GM19023 (cell line): ENCODE data around the gene ADTRP.
A peak's percentile ranks its signal among the peaks of the same experiment; 100 is the strongest.
"Not testable (repeated sequence)": the region's sequence is repeated elsewhere in the genome, so short reads cannot be mapped to it uniquely, and the experiment has no call there.

ENCODE experiments used
- ATAC-seq: cut with Tn5 transposase; IDR thresholded peaks from one replicate; pipeline ENCODE4 v1.9.1; 2021; ENCODE audit warnings: mild to moderate bottlenecking, moderate library complexity; ENCODE audit not compliant: unreplicated experiment

ADTRP gene

DNA sequence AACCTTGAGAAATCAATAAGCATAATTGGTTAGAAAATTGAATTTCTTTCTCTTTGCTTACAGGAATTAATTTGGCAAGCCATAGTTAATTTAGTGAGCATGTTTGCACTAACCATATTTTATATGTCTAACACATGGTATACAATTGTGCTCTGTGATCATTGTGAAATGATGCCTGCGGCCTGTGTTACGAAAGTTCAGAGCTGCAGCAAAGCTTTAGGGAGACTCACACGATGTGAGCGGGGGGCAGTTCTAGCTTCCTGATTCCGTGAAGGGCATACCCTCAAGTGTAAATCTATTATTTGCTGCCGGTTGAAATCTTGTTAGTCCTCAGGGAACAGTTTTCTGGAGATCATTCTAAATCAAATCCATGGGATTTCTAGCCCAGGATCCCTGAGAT is 25.5 kb upstream of the ADTRP start:
- no peak for ATAC-seq

DNA sequence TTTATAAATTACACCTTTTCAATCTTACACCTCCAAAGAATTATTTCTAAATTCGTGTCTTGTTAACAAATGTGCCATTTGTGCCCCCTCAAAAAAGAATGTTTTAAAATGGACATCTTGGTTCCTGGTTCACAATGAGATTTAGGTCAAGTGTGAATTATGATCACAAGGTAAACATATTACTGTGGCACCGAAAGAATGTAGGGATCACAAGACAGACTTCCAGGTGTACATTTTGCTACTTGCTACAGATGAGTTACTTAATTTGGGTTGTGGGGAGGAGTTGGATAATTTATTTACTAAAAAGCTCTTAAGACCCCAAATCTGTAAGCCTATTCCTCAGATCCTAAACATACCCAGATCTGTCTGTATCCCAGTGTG is 25.0 kb upstream of the ADTRP start:
- no peak for ATAC-seq

DNA sequence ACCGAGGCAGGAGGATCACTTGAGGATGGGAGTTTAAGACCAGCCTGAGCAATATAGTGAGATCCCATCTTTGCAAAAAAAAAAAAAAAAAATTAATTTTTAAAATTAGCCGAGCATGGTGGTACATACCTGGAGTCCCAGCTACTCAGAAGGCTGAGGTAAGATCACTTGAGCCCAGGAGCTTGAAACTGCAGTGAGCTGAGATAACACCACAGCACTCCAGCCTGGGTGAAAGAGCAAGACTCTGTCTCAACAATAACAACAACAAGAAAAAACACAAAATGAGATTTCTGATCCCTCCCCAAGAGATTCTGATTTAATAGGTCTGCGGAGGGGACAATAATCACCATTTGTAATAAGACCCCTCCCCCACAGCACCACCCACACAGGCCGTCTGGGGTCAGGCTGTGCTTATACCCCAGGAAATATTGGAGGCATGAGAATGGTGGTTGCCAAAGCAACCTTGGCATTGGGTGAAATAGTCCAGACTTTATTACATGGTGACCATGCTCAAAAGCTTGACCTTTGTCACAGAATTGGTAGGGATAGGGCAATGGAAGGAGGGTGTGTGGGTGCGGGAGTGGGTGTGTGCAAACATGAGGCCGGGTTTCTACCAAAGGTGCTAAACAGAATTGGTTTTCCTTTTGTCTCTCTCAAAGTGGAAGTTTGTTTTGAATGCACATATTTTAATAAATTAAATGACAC is 24.4 kb upstream of the ADTRP start:
- ATAC-seq = no peak

DNA sequence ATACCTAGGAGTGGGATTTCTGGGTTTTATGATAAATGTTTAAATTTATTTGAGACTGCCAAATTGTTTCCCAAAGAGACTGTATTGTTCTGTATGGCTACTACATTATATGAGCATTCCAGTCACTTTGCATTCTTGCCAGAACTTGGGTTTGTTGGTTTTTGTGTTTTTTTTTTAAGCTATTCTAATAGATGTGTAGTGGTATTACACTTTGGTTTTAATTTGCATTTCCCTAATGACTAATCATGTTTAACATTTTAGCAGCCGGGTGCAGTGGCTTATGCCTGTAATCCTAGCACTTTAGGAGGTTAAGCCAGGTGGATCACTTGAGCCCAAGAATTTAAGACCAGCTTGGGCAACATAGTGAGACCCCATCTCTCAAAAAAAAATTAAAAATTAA is 21.9 kb upstream of the ADTRP start:
- ATAC-seq = not testable (repeated sequence)

DNA sequence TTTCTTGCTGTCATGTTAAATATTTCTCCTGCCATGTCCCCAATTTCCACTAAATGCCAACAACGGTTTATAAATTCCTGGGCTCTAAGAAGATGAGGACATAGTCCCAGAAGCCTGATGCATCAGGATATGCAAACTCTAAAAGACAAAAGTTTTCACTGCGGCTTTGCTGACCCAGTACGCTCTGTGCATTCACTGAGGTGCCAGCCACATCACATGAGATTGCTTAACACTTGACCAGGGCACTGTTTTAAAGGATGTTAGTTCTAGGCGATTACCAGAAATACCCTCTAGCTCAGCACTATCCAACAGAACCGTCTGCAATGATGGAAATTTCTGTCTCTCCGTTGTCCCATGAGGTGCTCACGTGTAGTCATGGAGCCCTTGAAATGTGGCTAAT is 19.9 kb upstream of the ADTRP start:
- ATAC-seq = no peak

DNA sequence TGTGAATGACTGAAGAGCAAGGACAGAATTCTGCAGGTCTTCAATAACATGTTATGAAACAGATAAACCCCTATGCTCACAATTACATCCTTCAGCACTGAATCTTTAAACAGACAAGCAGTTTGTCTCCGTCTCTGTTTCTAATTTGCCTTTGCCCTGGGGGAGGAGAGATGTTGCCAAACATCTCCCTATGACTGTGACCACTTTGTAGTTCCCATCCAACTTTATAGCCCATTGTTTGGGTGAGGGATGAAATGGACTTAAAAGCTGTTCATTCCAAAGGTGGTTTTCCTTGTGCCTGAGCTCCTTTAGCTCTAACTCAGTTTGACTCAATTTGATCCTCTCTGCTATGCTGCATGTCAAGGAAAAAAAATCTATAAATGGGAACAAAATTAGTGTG is 19.5 kb upstream of the ADTRP start:
- no peak for ATAC-seq

DNA sequence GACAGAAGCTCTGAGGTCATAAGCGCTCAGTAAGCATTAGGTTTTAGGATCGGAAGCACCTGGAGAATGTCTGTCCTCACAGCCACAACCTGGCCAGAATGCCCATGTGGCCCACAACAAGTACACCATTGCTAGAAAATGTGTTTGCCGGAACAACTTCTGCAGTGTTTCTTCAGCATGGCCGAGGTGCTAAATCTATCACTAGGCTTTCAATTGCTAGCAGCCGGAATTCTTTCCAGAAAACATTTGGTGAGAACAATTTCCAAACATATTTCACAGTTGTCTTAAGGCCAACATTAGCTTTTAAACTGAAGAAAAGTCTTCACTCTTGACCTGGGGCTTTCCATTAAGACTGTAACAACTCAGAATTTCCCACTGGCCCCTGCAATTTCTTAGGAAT is 18.2 kb upstream of the ADTRP start:
- ATAC-seq = no peak

DNA sequence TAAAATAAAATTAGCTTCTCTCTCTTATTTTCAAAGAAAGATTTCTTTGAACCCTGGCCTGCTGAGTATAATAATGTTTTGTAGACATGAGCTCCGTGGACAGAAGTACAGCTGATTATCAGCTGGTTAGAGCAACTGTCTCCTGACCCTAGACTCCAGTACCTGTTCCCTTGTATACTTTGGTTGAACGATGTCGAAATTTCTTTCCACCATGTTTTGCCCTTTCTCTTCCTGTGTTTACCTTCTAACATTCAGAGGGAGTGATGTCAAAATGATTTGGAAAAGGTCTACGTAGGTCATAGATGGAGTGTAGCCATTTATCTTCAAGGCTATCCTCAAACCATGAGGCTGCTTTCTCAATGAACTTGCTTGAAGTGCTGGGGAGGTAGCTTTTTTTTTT is 16.8 kb upstream of the ADTRP start:
- no peak for ATAC-seq

DNA sequence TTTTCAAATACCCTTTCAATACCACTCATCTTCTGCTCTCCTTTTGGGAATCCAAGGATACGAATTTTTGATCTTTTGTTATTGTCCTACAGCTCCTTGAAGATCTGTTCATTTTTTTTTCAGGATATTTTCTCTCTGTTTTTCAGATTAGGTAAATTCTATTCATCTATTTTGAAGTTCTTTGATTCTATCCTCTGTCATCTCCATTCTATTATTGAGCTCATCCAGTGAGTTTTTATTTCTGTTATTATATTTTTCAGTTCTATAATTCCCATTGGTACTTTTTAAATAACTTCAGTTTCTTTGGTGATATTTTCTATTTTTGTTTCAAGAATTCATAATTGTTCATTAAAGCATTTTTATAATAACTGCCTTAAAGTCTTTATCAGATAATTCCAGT is 14.7 kb upstream of the ADTRP start:
- ATAC-seq = no peak

DNA sequence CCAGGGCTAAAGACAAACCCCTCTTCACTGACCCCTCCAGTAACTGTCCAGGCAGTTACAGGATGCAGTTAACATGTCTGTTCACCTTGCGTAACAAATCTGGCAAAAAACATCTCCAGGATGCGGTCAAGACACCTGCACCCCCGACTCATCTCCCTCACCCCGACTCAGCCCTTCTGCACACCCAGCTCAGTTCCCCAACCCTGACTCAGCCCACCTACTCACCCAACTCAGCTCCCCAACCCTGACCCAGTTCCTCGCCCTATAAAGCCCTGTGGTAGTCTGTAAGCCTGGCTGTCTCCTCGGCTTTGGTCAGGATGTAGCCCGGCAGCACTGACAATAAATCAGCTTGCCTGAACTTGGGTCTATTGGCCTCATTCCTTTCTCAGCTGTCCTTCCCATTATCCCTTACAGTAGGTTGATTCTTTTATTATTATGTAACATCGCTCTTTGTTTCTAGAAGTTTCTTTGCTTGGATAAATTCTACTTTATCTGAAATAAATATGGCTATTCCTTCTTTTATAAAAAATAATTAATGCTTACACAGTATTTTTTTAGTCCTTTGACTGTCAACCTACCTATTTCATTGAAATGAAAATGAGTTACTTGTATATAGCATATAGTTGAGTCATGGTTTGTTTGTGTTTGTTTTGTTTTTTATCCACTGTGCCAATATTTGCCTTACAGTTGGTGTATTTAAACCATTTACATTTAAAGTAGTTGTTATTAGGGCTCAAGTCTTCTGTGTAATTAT is 12.9 kb upstream of the ADTRP start:
- no peak for ATAC-seq

DNA sequence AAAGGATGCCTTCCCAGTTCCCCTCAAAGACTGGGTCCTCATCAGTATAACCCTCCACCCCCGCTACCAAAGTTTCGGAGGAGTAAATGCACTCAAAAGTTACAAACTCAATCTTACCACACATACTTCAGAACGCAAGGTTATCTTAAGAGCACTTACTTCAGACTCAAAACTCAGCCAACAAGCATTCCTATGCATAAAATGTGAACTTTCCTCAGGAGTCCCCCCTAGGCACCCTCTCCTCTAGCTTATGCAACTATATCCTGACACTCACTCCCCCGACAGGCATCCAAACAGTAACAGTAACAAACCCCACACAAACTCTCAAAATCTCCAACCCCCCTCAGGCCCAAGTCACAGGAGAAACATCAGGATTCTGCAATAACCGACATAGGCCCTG is 11.1 kb upstream of the ADTRP start:
- no peak for ATAC-seq

DNA sequence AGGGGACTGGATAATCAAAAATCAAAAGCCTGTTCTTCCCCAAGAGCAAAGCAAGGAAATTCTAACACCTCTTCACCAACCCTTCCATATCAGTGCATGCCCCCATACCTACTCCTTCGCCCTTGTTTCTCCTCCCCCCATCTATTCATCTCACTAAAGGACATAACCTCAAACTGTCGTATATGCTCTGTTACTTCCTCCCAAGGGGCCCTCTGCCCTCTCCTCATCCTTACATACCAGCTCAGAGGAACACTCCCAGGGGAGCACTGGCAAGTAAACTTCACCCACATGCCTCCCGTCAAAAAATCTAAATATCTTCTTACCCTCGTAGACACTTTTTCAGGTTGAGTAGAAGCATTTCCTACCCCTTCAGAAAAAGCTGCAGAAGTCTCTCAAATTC is 9.4 kb upstream of the ADTRP start:
- ATAC-seq = no peak

DNA sequence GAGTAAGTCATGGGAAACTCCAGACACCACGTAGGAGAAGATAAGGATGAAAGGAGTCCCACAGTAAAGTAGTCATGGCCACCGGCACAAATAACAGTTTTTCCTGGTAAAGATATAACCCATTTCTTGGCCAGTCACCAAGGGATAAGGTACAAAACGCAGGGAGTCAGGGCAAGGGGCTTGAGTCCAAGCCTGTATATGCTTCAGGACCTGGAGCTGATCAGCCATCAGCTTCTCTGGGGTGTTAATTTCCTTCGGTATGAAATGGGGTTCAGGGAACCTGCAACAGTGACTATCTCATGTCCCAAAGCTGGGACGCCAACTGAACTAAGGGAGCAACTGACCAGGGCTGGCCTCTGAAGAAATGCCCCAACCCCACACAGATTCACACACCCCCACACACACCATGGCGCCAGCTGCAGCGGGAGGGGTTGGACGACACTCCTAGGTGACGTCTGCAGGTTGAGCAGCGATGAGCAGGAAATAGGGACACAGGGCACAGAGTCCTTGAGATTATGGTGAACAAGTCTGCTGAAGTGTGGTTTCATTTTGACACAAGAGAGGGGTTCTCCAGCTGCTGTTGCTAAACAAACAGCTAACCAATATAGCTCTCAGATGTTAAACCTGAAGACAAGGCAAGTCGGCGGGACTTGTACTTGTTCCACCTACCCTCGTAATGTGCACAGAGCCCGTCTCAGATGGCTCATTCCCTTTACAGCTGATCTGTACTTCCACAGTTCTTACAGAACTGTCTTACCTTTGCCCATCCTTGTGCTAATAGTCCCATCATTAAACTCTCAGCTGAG is 7.4 kb upstream of the ADTRP start:
- peak; percentile 86 for ATAC-seq

DNA sequence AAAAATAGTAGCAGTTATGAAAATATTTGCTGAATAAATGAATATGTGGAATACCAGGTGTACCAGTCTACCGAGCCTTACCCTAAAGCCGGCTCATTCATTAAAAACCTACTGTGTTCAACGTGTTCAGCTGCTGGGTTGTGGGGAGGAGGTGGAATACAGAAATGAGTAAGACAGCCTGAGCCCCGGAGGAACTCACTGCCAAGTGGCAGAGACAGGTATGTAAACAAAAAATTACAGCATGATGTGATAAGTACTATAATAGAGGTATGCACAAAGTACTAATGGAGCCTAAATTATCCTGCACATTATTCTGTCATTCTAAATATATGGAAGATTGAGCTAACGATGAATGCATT is 6.8 kb upstream of the ADTRP start:
- ATAC-seq = peak; percentile 63

DNA sequence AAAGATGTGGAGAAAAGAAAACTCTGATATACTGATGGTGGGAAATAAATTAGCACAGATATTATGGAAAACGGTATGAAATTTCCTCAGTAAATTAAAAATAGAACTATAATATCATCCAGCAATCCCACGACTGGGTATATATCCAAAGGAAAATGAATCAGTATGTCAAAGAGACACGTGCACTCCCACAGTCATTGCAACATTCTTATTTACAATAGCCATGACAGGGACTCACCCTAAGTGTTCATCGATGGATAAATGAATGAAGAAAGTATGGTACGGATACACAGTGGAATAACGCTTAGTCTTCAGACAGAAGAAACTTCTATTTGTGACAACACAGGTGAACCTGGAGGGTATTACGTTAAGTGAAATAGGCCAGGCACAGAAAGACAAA is 5.7 kb upstream of the ADTRP start:
- no peak for ATAC-seq

DNA sequence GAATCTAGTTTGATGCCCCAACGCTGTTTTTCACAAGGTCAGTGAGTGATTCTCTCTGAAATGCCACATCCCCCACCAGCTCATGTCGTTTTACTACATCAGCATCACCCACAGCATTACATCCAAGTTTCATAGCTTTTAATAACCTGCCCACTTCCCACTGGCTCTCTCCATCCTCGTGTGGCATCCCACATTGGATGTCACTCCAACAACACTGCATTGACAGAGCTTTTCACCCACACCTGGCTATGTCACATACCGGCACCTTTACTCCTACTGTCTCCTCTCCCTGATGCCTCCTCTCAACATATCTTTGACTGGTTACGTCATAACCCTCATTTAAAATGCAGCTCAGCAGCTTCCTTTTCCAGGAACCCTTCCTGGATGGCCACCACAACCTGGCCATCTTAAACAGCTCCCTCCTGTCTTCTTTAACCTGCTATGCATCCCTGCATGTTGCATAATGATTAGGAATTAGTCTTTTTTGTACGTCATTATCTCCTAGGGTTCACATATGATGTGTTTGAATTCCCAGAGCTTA is 5.0 kb upstream of the ADTRP start:
- ATAC-seq = no peak

DNA sequence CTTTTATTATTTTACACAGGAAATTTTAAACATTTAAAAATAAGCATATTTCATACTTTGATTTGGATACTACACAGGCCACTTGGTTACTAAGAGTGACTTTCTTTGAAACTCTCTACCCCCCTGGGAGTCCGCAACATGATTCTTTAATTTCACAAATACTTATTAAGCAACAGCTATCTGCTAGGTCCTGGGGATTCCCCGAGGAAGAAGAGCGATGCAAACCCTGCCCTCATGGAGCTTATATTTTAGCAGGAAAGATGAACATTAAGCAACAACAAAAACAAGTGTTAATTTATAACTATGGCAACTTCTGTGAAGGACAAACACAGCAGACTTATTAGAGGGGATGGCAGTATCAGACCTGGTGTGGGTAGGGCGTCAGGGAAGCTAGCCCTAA is 3.9 kb upstream of the ADTRP start:
- no peak for ATAC-seq

DNA sequence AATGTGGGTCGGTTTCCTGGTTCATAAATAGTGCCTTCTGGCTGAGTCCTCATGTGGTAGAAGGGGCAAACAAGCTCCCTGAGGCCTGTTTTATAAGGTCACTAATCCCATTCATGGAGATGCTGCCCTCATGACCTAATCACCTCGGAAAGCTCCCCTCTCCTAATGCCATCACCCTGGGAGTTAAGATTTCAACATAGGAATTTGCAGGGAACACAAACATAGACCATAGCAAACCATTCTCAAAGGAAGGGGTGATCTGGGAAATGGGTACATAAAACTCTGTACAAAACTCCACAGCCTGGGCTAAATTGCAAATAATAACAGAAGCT is 1.5 kb upstream of the ADTRP start:
- ATAC-seq = no peak

DNA sequence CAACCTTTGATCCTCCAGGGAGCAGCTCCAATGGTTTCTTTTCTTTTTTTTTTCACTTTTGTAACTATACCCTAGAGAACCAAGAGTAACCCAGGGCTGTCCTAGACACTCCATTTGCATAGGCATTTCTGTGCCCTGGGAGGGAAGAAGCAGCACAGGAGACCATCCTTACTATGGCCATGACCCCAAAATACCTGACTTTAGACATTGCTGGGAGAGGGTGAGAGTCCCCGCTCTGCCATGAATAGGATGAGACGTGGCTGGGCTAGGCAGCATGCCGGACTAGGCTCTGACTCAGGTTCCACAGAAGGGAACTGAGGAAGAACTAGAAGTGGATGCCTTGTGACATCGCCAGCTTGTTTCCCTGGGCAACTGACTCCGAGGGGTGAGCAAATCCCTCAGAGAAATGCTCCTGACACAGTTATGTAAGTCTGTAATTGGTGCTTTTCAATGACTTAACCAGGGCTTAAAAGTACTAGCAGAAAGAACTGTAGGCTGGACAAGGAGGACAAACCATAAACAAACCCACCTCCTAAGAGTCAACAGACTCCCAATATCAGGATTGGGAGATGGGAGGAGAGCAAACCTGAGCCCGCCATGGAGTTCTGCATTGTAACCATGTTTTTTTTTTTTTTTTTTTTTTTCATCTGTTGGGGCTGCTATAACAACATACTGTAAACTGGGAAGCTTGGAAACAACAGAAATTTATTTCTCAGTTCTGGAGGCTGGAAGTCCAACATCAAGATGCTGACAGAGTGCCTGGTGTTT is 910 bp upstream of the ADTRP start:
- no peak for ATAC-seq

DNA sequence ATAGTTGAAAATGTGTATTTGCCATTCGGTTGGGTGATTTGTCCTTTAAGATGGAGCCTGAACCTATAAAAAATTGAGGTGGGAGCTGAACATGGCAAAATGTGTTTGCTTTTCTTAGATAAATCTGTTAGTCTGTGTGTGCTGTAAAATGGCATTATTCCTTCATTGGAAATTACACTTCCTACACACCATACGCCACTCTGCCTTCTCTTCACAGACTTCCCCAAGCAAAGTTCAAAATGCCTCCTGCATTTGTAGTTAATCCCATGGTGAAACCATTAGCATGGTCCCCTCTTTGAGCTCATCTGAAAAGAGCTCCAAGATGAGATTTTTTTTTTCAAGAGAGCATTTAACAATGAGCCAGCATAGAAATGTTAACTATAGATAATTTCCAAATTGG is 567 bp downstream of the ADTRP start:
- ATAC-seq = no peak

DNA sequence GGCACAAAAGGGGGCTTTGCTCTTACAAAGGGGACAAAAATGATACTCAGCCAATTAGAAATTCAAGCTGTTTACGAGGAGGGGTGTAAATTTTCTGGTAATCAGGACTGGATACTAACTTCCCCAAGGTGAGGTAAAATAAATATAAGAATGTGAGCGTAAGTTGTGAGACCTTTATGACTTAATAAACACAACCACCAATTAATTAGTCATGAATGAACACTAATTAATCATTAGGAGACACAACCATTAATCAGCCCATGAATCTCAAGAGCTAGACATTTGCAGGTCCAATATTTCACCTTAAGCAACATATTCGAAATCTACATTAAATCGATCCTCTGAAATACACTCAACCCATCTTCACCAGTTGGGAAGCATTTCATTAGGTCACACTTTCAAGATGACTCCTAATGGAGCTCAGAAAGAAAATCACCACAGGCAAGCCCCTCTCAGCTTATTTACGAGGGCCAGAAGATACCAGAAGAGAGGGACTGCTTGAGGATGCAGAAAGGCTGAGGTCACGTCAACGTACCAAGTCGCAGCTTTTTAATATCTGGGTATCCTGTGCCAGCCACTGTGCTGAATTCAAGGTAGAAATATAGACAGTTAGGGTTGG is 2.7 kb downstream of the ADTRP start:
- no peak for ATAC-seq
